HCT116 (cell line): ENCODE data around the gene DPP4. TPM values are rescaled to one million over a fixed set of nuclear protein-coding genes. Genes with fewer than 3 reads are reported as not detected.

ENCODE experiments used
- ATAC-seq: fragments of 200-7000 bp; cut with Tn5 transposase; 2 replicates; pipeline ENCODE4 v1.9.1; 2020; ENCODE audit warnings: mild to moderate bottlenecking, moderate library complexity
- BruUV-seq: library from RNA; stranded (reverse); fragments of 400-500 nt; replicated peaks from 2 replicates; lab custom pipeline; 2021; lab: Mats Ljungman, UMichigan
- CTCF ChIA-PET: fragments of 300-600 bp; sonication (Branson Sonifier 250); formaldehyde crosslinking; loops from one replicate; lab custom pipeline; 2021; ENCODE audit warnings: antibody characterized with exemption; lab: Charles Lee
- POLR2A ChIA-PET: fragments of 300-600, 350-600 bp; sonication (Branson Sonifier 250); formaldehyde crosslinking; loops from one replicate; lab custom pipeline; 2021; ENCODE audit warnings: antibody characterized with exemption; lab: Charles Lee
- RAD21 ChIA-PET, 2 experiments: fragments of 300-600 bp; sonication (Branson Sonifier 250); formaldehyde crosslinking; loops; one replicate each; lab custom pipeline; 2023; ENCODE audit warnings: low total read pairs in 2 of 2; ENCODE audit not compliant: uncharacterized antibody in 2 of 2, unreplicated experiment in 2 of 2, low non-redundant PET in 1 of 2; lab: Charles Lee
- DNase-seq: peaks from one replicate; pipeline ENCODE4 v3.0.0-alpha.2; 2010; ENCODE audit warnings: low read depth, low spot score
- H2AFZ ChIP-seq: fragments of 200-600 bp; shearing (Covaris generic), sonication (generic); 2 replicates; pipeline ENCODE4 v1.6.1; 2017; ENCODE audit warnings: low read depth, mixed run types, mixed read lengths, antibody characterized with exemption, low read length; ENCODE audit not compliant: poor library complexity, severe bottlenecking
- H3K27ac ChIP-seq: 2 replicates; pipeline ENCODE4 v1.5.1; 2012; ENCODE audit warnings: low read depth, low read length
- H3K27me3 ChIP-seq: fragments of 200-600 bp; sonication (generic); 2 replicates; pipeline ENCODE4 v1.6.1; 2016; ENCODE audit warnings: mixed run types, low read length, mixed read lengths; ENCODE audit not compliant: insufficient read depth
- H3K36me3 ChIP-seq, 2 experiments: fragments of 200-500 bp in 1 of 2; fragments of 200-600 bp in 1 of 2; sonication (Bioruptor generic) in 1 of 2; sonication (generic) in 1 of 2; 2 replicates each; pipeline versions ENCODE4 v1.5.1 to v1.6.1; 2014 to 2016; ENCODE audit warnings: low read length in 2 of 2, inconsistent platforms in 1 of 2, mixed read lengths in 1 of 2, mixed run types in 1 of 2; ENCODE audit not compliant: insufficient read depth in 2 of 2, control insufficient read depth in 1 of 2
- H3K4me1 ChIP-seq, 2 experiments: fragments of 200-600 bp in 1 of 2; sonication (generic) in 1 of 2; 2 replicates each; pipeline versions ENCODE4 v1.5.1 to v1.6.1; 2012 to 2017; ENCODE audit warnings: low read length in 2 of 2, inconsistent platforms in 1 of 2, mild to moderate bottlenecking in 1 of 2, mixed read lengths in 1 of 2, mixed run types in 1 of 2, moderate library complexity in 1 of 2; ENCODE audit not compliant: insufficient read depth in 2 of 2, control insufficient read depth in 1 of 2
- H3K4me2 ChIP-seq: fragments of 200-600 bp; sonication (generic); 2 replicates; pipeline ENCODE4 v1.6.1; 2017; ENCODE audit warnings: mixed run types, low read length, mixed read lengths
- H3K4me3 ChIP-seq, 2 experiments: fragments of 200-600 bp in 1 of 2; sonication (generic) in 1 of 2; replicated peaks in 1 of 2; 2 replicates each; pipeline ENCODE4 v1.5.1; 2011 to 2016; ENCODE audit warnings: low read length in 2 of 2, control low read depth in 1 of 2, low read depth in 1 of 2, mild to moderate bottlenecking in 1 of 2, mixed read lengths in 1 of 2, mixed run types in 1 of 2
- H3K79me2 ChIP-seq: fragments of 200-600 bp; sonication (generic); 2 replicates; pipeline ENCODE4 v1.6.1; 2017; ENCODE audit warnings: mild to moderate bottlenecking, mixed run types, low read length, moderate library complexity, mixed read lengths; ENCODE audit not compliant: insufficient read depth
- H3K9ac ChIP-seq: fragments of 200-600 bp; sonication (generic); 2 replicates; pipeline ENCODE4 v1.6.1; 2016; ENCODE audit warnings: low read length, mixed read lengths
- H3K9me2 ChIP-seq: fragments of 200-600 bp; sonication (generic), shearing (Covaris generic); 2 replicates; pipeline ENCODE4 v1.6.1; 2017; ENCODE audit warnings: mixed run types, mild to moderate bottlenecking, moderate library complexity; ENCODE audit not compliant: insufficient read depth
- H3K9me3 ChIP-seq, 2 experiments: fragments of 200-500 bp in 1 of 2; fragments of 200-600 bp in 1 of 2; sonication (Bioruptor generic) in 1 of 2; sonication (generic) in 1 of 2; 2 replicates each; pipeline ENCODE4 v1.6.1; 2014 to 2017; ENCODE audit warnings: low read length in 2 of 2, mixed read lengths in 2 of 2, inconsistent platforms in 1 of 2, low read depth in 1 of 2, mild to moderate bottlenecking in 1 of 2, mixed run types in 1 of 2, moderate library complexity in 1 of 2; ENCODE audit not compliant: control insufficient read depth in 1 of 2, insufficient read depth in 1 of 2
- H4K20me1 ChIP-seq: fragments of 200-600 bp; sonication (generic), shearing (Covaris generic); 2 replicates; pipeline ENCODE4 v1.6.1; 2017; ENCODE audit warnings: mixed run types, mild to moderate bottlenecking, moderate library complexity; ENCODE audit not compliant: insufficient read depth
- CEBPB ChIP-seq: IDR thresholded peaks from 2 replicates; pipeline ENCODE4 v1.6.1; 2012; ENCODE audit warnings: low read depth
- CTCF ChIP-seq, 3 experiments: fragments of 200-600 bp in 1 of 3; sonication (generic) in 1 of 3; IDR thresholded peaks in 2 of 3; conservative IDR thresholded peaks in 1 of 3; 2 replicates each; pipeline ENCODE4 v1.5.1; 2012 to 2017; ENCODE audit warnings: low read depth in 2 of 3, low read length in 2 of 3, antibody characterized with exemption in 1 of 3, borderline replicate concordance in 1 of 3, control low read depth in 1 of 3, mild to moderate bottlenecking in 1 of 3, mixed read lengths in 1 of 3, mixed run types in 1 of 3, moderate library complexity in 1 of 3; ENCODE audit not compliant: insufficient read depth in 1 of 3
- ELF1 ChIP-seq: IDR thresholded peaks from 2 replicates; pipeline ENCODE4 v1.6.1; 2012; ENCODE audit warnings: low read depth, borderline replicate concordance
- EZH2phosphoT487 ChIP-seq: fragments of 200-600 bp; IDR thresholded peaks from 2 replicates; pipeline ENCODE4 v1.6.1; 2018; ENCODE audit warnings: antibody characterized with exemption, borderline replicate concordance
- JUND ChIP-seq: IDR thresholded peaks from 2 replicates; pipeline ENCODE4 v1.6.1; 2012
- POLR2AphosphoS5 ChIP-seq: IDR thresholded peaks from 2 replicates; pipeline ENCODE4 v1.6.1; 2011; ENCODE audit warnings: mild to moderate bottlenecking, low read depth, low read length, moderate library complexity
- RAD21 ChIP-seq: IDR thresholded peaks from 2 replicates; pipeline ENCODE4 v1.6.1; 2012; ENCODE audit warnings: low read depth, mild to moderate bottlenecking
- REST ChIP-seq: IDR thresholded peaks from 2 replicates; pipeline ENCODE4 v1.6.1; 2012; ENCODE audit warnings: low read depth
- SIN3A ChIP-seq: IDR thresholded peaks from 2 replicates; pipeline ENCODE4 v1.6.1; 2012; ENCODE audit warnings: low read depth
- SP1 ChIP-seq: IDR thresholded peaks from 2 replicates; pipeline ENCODE4 v1.6.1; 2012; ENCODE audit warnings: low read depth
- SRF ChIP-seq: IDR thresholded peaks from 2 replicates; pipeline ENCODE4 v1.6.1; 2012; ENCODE audit warnings: low read depth
- TCF7L2 ChIP-seq: IDR thresholded peaks from 2 replicates; pipeline ENCODE4 v1.7.0; 2011; ENCODE audit warnings: borderline replicate concordance, inconsistent platforms; ENCODE audit not compliant: insufficient read depth, insufficient read length; ENCODE audit errors: extremely low read depth
- YY1 ChIP-seq: IDR thresholded peaks from 2 replicates; pipeline ENCODE4 v1.6.1; 2011; ENCODE audit warnings: low read length, low read depth, moderate library complexity, mild to moderate bottlenecking; ENCODE audit not compliant: insufficient replicate concordance; ENCODE audit errors: extremely low read depth
- ZBTB33 ChIP-seq: IDR thresholded peaks from 2 replicates; pipeline ENCODE4 v1.6.1; 2011; ENCODE audit warnings: mild to moderate bottlenecking, low read length, moderate library complexity; ENCODE audit not compliant: insufficient replicate concordance; ENCODE audit errors: extremely low read depth
- ZFX ChIP-seq: fragments of 450-650 bp; IDR thresholded peaks from 2 replicates; pipeline ENCODE4 v1.6.1; 2017
- ZNF274 ChIP-seq: fragments of 200-500 bp; sonication (Bioruptor generic); IDR thresholded peaks from 2 replicates; pipeline ENCODE4 v1.6.1; 2014; ENCODE audit warnings: mild to moderate bottlenecking, low read depth, low read length, inconsistent platforms
- intact Hi-C: fragments of 100-400 bp; cut with micrococcal nuclease; formaldehyde crosslinking; loops from 2 replicates; pipeline ENCODE4 v1.10.0; 2022
- total RNA-seq: library from RNA; stranded (reverse); gene quantifications from one replicate; pipeline ENCODE4 v1.2.1, GENCODE V29; 2021; ENCODE audit not compliant: unreplicated experiment
- TF ChIP-seq, protein P1 (sequence below): IDR thresholded peaks from 2 replicates; pipeline ENCODE4 v1.6.1; 2012
- TF ChIP-seq, protein P2 (sequence below): IDR thresholded peaks from 2 replicates; pipeline ENCODE4 v1.6.1; 2012

The DPP4 gene
- total RNA-seq, 1 experiment from 2014 or later = 3.6 TPM

DNA sequence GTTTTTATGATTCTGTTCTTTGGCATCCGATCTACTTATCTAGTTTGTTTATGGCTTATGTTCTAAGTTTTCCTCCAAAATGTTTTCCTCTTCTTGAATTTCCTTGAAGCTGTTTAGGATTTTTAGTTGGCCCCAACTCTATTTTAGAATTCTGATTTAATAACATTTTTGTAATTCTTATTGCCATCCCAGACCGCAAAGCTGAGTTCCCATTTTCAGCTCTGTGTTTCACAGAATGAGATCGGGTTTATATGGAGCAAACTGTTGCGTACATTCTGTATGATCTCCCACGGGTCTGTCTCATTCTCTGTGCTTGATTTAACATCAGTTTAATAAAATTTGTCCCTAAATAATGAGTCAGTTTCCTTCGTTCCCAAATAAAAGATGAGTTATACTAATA is 59.3 kb downstream of the DPP4 start:
- no peaks in the 10 kb centered on the region for H3K27me3 ChIP-seq
- H3K9ac ChIP-seq = no peak overlapping the region
- TF ChIP-seq CTCF (IDR thresholded peaks at IDR 0.05 in 2 of 3, conservative IDR thresholded peaks at IDR 0.05 in 1 of 3; ENCODE audit: borderline replicate concordance in 1 of 3, insufficient read depth in 1 of 3, low read depth in 2 of 3, low read length in 2 of 3) (no peak), CEBPB (no peak), SIN3A (no peak), TCF7L2 (no peak), ZFX (no peak), SP1 (no peak), ZBTB33 (no peak), ELF1 (no peak), SRF (no peak), ZNF274 (no peak), RAD21 (no peak), JUND (no peak), REST (no peak), YY1 (no peak), POLR2AphosphoS5 (no peak), EZH2phosphoT487 (no peak)
- TF ChIP-seq, protein P1, sequence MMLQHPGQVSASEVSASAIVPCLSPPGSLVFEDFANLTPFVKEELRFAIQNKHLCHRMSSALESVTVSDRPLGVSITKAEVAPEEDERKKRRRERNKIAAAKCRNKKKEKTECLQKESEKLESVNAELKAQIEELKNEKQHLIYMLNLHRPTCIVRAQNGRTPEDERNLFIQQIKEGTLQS = no peak
- TF ChIP-seq, protein P2, sequence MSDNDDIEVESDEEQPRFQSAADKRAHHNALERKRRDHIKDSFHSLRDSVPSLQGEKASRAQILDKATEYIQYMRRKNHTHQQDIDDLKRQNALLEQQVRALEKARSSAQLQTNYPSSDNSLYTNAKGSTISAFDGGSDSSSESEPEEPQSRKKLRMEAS = no peak
- H3K4me3 ChIP-seq = no peak overlapping the region
- ChIA-PET POLR2A (no interaction called here), CTCF (no interaction called here), RAD21 (no interaction called here)
- no peak overlapping the region for H3K4me2 ChIP-seq
- H3K4me1 ChIP-seq = no peaks in the 10 kb centered on the region
- no peaks in the 10 kb centered on the region for H4K20me1 ChIP-seq
- H3K9me2 ChIP-seq = no peaks in the 10 kb centered on the region
- ATAC-seq (no peak), DNase-seq (no peak)
- H3K9me3 ChIP-seq = no peaks in the 10 kb centered on the region
- H3K36me3 ChIP-seq = no peaks in the 10 kb centered on the region
- no peaks in the 10 kb centered on the region for H3K79me2 ChIP-seq
- no peak overlapping the region for H2AFZ ChIP-seq
- no TSS peak for BruUV-seq
- intact Hi-C loops = no loop called here
- H3K27ac ChIP-seq = no peak overlapping the region
